VCaP (cell line): ENCODE results near the gene SARNP.

Experiments
- H3K27ac ChIP-seq: fragments of 450-650 bp; 2 replicates; pipeline ENCODE4 v1.5.1; 2017
- TF ChIP-seq, protein P1 (sequence below): fragments of 450-650 bp; conservative IDR thresholded peaks from 2 replicates; pipeline ENCODE4 v1.5.1; 2017; ENCODE audit warnings: mild to moderate bottlenecking, moderate library complexity

The SARNP gene

GRCh38 chr12:55707841-55708694 is 109.5 kb downstream of the SARNP start, which contains the start of gene ITGA7:
Gene ITGA7, minus strand, starts transcription at chr12:55707904. Its CDS starts 222 bp downstream, at chr12:55707682.
- H3K27ac ChIP-seq: no peak within 1 kb of the TSS; the same call in 1 of the 2 replicates
- TF ChIP-seq, protein P1, sequence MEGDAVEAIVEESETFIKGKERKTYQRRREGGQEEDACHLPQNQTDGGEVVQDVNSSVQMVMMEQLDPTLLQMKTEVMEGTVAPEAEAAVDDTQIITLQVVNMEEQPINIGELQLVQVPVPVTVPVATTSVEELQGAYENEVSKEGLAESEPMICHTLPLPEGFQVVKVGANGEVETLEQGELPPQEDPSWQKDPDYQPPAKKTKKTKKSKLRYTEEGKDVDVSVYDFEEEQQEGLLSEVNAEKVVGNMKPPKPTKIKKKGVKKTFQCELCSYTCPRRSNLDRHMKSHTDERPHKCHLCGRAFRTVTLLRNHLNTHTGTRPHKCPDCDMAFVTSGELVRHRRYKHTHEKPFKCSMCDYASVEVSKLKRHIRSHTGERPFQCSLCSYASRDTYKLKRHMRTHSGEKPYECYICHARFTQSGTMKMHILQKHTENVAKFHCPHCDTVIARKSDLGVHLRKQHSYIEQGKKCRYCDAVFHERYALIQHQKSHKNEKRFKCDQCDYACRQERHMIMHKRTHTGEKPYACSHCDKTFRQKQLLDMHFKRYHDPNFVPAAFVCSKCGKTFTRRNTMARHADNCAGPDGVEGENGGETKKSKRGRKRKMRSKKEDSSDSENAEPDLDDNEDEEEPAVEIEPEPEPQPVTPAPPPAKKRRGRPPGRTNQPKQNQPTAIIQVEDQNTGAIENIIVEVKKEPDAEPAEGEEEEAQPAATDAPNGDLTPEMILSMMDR: no peak
